Chondrocyte (in vitro differentiated cells): ENCODE data around the gene CELSR2. TPM values are rescaled to one million over a fixed set of nuclear protein-coding genes. Genes with fewer than 3 reads are reported as not detected.

Experiments used
- DNase-seq: peaks from one replicate; pipeline ENCODE4 v3.0.0; 2021; ENCODE audit warnings: mixed read lengths, low spot score
- H3K27ac Mint-ChIP-seq: one replicate; pipeline ENCODE4 v1.8.0; 2021; ENCODE audit warnings: mild to moderate bottlenecking, moderate library complexity, mixed read lengths; ENCODE audit not compliant: unreplicated experiment
- H3K27me3 Mint-ChIP-seq: 2 replicates; pipeline ENCODE4 v1.8.0; 2021; ENCODE audit warnings: low read depth, mixed read lengths
- H3K36me3 Mint-ChIP-seq: 2 replicates; pipeline ENCODE4 v1.8.0; 2021; ENCODE audit warnings: low read depth, mixed read lengths
- H3K4me1 Mint-ChIP-seq: 2 replicates; pipeline ENCODE4 v1.8.0; 2021; ENCODE audit warnings: low read depth, mild to moderate bottlenecking, mixed read lengths
- H3K4me3 Mint-ChIP-seq: one replicate; pipeline ENCODE4 v1.8.0; 2021; ENCODE audit warnings: mild to moderate bottlenecking, moderate library complexity, mixed read lengths; ENCODE audit not compliant: unreplicated experiment
- H3K9me3 Mint-ChIP-seq: 2 replicates; pipeline ENCODE4 v1.8.0; 2021; ENCODE audit warnings: low read depth, mixed read lengths
- total RNA-seq: library from RNA; stranded (reverse); gene quantifications from 3 replicates; pipeline ENCODE4 v1.2.1, GENCODE V29; 2021
- TF ChIP-seq, protein P1 (sequence below): fragments of 200-600 bp; sonication (generic); IDR thresholded peaks from 2 replicates; pipeline ENCODE4 v1.5.0; 2021; ENCODE audit warnings: antibody characterized with exemption, mild to moderate bottlenecking, moderate library complexity

The CELSR2 gene
- total RNA-seq, 1 donor from 2014 or later, result 10.3 TPM

DNA sequence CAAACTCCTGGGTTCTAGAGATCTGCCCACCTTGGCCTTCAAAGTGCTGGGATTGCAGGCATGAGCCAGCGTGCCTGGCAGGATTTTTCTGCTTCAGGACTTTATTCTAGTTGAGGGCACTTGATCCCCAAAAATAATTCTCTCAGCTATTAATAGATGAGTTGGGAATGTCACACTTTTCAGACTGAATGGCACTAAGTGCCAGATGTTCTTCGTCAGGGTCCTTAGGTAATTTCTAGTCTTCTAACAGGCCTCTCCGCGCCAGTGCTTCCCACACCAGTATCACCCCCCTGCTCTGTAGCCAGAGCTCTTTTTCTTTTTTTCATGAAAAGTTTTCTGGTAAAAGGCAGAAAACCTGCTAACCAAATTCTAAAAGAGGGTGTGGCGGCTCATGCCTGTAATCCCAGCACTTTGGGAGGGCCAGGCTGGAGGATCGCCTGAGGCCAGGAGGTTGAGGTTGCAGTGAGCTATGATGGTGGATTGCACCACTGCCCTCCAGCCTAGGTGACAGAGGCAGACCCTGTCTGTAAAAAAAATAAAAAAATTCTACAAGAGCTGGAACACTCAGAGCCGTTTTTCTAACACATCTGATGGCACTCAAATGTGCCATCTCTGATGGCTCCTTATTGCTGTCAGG, 41.8 kb upstream of the CELSR2 start:
- TF ChIP-seq, protein P1, sequence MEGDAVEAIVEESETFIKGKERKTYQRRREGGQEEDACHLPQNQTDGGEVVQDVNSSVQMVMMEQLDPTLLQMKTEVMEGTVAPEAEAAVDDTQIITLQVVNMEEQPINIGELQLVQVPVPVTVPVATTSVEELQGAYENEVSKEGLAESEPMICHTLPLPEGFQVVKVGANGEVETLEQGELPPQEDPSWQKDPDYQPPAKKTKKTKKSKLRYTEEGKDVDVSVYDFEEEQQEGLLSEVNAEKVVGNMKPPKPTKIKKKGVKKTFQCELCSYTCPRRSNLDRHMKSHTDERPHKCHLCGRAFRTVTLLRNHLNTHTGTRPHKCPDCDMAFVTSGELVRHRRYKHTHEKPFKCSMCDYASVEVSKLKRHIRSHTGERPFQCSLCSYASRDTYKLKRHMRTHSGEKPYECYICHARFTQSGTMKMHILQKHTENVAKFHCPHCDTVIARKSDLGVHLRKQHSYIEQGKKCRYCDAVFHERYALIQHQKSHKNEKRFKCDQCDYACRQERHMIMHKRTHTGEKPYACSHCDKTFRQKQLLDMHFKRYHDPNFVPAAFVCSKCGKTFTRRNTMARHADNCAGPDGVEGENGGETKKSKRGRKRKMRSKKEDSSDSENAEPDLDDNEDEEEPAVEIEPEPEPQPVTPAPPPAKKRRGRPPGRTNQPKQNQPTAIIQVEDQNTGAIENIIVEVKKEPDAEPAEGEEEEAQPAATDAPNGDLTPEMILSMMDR, result no peak
- Mint-ChIP-seq H3K9me3 (no peaks in the 10 kb centered on the region), H3K36me3 (no peaks in the 10 kb centered on the region), H3K4me3 (no peak overlapping the region), H3K27me3 (no peaks in the 10 kb centered on the region), H3K27ac (no peak overlapping the region), H3K4me1 (peaks cover 32% of the 10 kb centered on the region)
- no peak for DNase-seq

DNA sequence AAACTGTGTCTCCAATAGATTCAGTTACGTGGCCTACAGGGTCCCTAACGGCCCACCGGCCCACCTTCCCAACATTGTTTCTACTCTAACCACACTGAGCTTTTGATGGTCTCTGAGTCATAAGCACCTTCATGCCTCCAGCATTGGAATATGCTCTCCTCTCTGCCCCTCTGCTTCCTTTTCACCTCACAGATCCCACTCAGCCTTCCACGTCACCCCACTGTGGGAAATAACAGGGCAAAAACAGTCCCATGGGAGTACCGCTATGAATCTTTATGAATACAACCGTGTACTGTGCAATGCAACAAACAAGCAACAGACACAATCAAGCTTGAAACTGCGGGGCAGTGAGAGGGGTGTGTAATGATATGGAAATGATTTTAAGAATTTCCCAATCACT, 40.9 kb upstream of the CELSR2 start:
- Mint-ChIP-seq H3K9me3 (no peaks in the 10 kb centered on the region), H3K27me3 (no peaks in the 10 kb centered on the region), H3K4me3 (peak overlapping the region; percentile 12), H3K36me3 (no peaks in the 10 kb centered on the region), H3K4me1 (peaks cover 24% of the 10 kb centered on the region), H3K27ac (peak overlapping the region; percentile 72)
- TF ChIP-seq, protein P1, result no peak
- DNase-seq, result no peak

DNA sequence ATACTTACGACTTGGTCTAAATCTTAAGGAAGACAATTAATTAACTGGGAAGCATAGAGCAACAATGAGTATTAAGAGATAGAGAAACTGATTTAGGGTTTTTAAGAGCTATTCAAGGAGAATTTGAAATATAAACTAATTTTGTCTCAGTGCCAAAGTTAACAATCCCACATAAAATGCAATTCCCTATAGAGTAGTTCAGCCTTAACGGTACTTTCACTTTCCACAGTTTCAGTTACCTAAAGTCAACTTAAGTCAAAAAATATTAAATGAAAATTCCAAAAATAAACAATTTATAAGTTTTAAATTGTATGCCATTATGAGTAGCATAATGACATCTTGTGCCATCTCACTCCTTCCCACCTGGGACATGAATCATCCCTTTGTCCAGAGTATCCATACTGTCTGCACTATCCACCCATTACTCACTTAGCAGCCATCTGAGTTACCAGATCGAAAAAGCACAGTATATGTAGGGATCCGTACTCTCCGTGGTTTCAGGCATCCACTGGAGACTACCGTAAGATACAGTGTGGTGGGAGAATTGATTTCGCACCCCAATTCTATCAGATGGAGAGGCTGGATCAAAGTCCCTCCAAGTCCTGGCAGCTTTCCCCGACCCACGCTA, 40.4 kb upstream of the CELSR2 start:
- TF ChIP-seq, protein P1, result no peak
- Mint-ChIP-seq H3K27ac (peak overlapping the region; percentile 88), H3K27me3 (no peaks in the 10 kb centered on the region), H3K4me1 (peaks cover 24% of the 10 kb centered on the region), H3K36me3 (no peaks in the 10 kb centered on the region), H3K4me3 (peak overlapping the region; percentile 16), H3K9me3 (no peaks in the 10 kb centered on the region)
- no peak for DNase-seq

DNA sequence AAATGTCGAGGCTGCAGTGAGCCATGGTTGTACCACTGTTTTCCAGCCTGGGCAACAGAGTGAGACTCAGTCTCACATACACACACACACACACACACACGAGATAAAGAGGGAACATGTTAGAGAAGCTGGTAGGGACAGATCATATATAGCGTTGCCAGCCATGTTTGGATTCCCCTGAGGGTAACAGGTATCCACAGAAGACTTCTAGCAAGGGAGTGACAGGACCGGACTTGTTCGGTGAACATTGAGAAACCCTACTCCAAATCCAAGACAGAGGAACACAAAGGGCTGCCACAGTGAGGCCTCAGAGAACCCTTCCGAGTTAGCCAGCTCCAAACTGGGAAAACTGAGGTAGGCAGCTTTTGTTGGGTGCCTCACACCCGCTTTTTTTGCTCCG, 39.3 kb upstream of the CELSR2 start:
- H3K9me3 Mint-ChIP-seq, result no peaks in the 10 kb centered on the region
- peaks cover 3% of the 10 kb centered on the region for H3K36me3 Mint-ChIP-seq
- no peak overlapping the region for H3K27ac Mint-ChIP-seq

DNA sequence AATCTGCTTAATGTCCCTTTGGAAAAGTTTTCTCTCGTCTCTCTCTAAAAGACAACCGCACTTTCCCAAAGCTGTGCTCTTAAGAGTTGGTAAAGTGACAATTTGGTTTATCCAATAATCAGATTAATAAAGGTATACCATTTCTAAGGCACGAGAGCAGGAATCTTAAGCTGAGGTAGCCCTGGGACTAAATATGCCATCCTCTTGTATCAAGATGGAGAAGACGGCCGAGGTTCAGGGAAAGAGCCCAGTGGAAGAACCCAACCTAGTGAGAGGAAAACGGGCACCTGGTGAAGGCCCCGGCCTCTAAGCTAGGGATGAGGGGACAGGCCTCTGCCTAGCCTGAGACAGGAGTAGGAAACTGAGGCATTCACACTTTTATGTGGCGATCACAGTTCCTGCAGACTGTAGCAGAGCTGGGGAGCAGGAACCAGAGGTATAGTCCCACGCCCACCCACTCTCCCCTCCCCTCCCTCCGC, 36.0 kb upstream of the CELSR2 start:
- H3K4me1 Mint-ChIP-seq, result peaks cover 41% of the 10 kb centered on the region
- H3K27me3 Mint-ChIP-seq, result no peaks in the 10 kb centered on the region
- TF ChIP-seq, protein P1, result no peak
- DNase-seq, result no peak
- peak overlapping the region; percentile 100 for H3K4me3 Mint-ChIP-seq
- H3K27ac Mint-ChIP-seq, result peak overlapping the region; percentile 100
- H3K9me3 Mint-ChIP-seq, result no peaks in the 10 kb centered on the region
- peaks cover 6% of the 10 kb centered on the region for H3K36me3 Mint-ChIP-seq

More for the DNA sequence above, 39.3 kb upstream of the CELSR2 start:
- peaks cover 28% of the 10 kb centered on the region for H3K4me1 Mint-ChIP-seq
- no peak for DNase-seq
- TF ChIP-seq, protein P1, result no peak
- no peak overlapping the region for H3K4me3 Mint-ChIP-seq
- no peaks in the 10 kb centered on the region for H3K27me3 Mint-ChIP-seq
